Loucy (cell line): ENCODE results near the gene TAF4B.

Experiments
- H2AFZ ChIP-seq: fragments of 200-600 bp; sonication (generic); 2 replicates; pipeline ENCODE4 v1.6.0; 2016; ENCODE audit warnings: antibody characterized with exemption, mild to moderate bottlenecking, low read length, moderate library complexity
- H3F3A ChIP-seq: fragments of 200-600 bp; 2 replicates; pipeline ENCODE4 v1.6.0; 2016; ENCODE audit warnings: antibody characterized with exemption, low read depth, mild to moderate bottlenecking
- H3K27me3 ChIP-seq: fragments of 200-600 bp; sonication (generic); 2 replicates; pipeline ENCODE4 v1.6.1; 2014; ENCODE audit warnings: low read length, mild to moderate bottlenecking; ENCODE audit not compliant: insufficient read depth, poor library complexity, severe bottlenecking
- H3K36me3 ChIP-seq: fragments of 200-600 bp; sonication (generic); 2 replicates; pipeline ENCODE4 v1.6.1; 2016; ENCODE audit warnings: low read length; ENCODE audit not compliant: insufficient read depth
- H3K4me1 ChIP-seq: fragments of 200-600 bp; sonication (generic); 2 replicates; pipeline ENCODE4 v1.5.1; 2014; ENCODE audit warnings: low read length, mild to moderate bottlenecking; ENCODE audit not compliant: insufficient read depth, poor library complexity, severe bottlenecking
- H3K4me2 ChIP-seq: fragments of 200-600 bp; sonication (generic); 2 replicates; pipeline ENCODE4 v1.6.0; 2014; ENCODE audit warnings: antibody characterized with exemption, low read length, low read depth, mild to moderate bottlenecking; ENCODE audit not compliant: poor library complexity, severe bottlenecking
- H3K4me3 ChIP-seq: fragments of 200-600 bp; sonication (generic); 2 replicates; pipeline ENCODE4 v1.5.1; 2014; ENCODE audit warnings: low read length, mild to moderate bottlenecking, mixed read lengths; ENCODE audit not compliant: poor library complexity, severe bottlenecking
- H3K79me2 ChIP-seq: fragments of 200-600 bp; sonication (generic); 2 replicates; pipeline ENCODE4 v1.6.1; 2014; ENCODE audit warnings: low read length; ENCODE audit not compliant: insufficient read depth
- H3K9ac ChIP-seq: fragments of 200-600 bp; sonication (generic); 2 replicates; pipeline ENCODE4 v1.6.0; 2014; ENCODE audit warnings: mild to moderate bottlenecking, low read depth, low read length, moderate library complexity; ENCODE audit not compliant: poor library complexity, severe bottlenecking
- H3K9me2 ChIP-seq: fragments of 200-600 bp; sonication (generic); replicated peaks from 2 replicates; pipeline ENCODE4 v1.6.1; 2016; ENCODE audit warnings: low read depth, low read length, mixed read lengths
- H3K9me3 ChIP-seq: fragments of 200-600 bp; sonication (generic); 2 replicates; pipeline ENCODE4 v1.6.1; 2014; ENCODE audit warnings: mild to moderate bottlenecking, antibody characterized with exemption, low read length, low read depth; ENCODE audit not compliant: insufficient read depth
- H4K20me1 ChIP-seq: fragments of 200-600 bp; sonication (generic); 2 replicates; pipeline ENCODE4 v1.6.0; 2014; ENCODE audit warnings: antibody characterized with exemption, low read length, mild to moderate bottlenecking; ENCODE audit not compliant: insufficient read depth, poor library complexity, severe bottlenecking
- EZH2phosphoT487 ChIP-seq: fragments of 200-600 bp; IDR thresholded peaks from 2 replicates; pipeline ENCODE4 v1.6.1; 2018; ENCODE audit warnings: antibody characterized with exemption, mild to moderate bottlenecking, moderate library complexity, borderline replicate concordance
- TF ChIP-seq, protein P1 (sequence below): fragments of 200-600 bp; sonication (generic); conservative IDR thresholded peaks from 2 replicates; pipeline ENCODE4 v1.5.1; 2014; ENCODE audit warnings: mild to moderate bottlenecking, antibody characterized with exemption, low read length

Gene TAF4B

DNA sequence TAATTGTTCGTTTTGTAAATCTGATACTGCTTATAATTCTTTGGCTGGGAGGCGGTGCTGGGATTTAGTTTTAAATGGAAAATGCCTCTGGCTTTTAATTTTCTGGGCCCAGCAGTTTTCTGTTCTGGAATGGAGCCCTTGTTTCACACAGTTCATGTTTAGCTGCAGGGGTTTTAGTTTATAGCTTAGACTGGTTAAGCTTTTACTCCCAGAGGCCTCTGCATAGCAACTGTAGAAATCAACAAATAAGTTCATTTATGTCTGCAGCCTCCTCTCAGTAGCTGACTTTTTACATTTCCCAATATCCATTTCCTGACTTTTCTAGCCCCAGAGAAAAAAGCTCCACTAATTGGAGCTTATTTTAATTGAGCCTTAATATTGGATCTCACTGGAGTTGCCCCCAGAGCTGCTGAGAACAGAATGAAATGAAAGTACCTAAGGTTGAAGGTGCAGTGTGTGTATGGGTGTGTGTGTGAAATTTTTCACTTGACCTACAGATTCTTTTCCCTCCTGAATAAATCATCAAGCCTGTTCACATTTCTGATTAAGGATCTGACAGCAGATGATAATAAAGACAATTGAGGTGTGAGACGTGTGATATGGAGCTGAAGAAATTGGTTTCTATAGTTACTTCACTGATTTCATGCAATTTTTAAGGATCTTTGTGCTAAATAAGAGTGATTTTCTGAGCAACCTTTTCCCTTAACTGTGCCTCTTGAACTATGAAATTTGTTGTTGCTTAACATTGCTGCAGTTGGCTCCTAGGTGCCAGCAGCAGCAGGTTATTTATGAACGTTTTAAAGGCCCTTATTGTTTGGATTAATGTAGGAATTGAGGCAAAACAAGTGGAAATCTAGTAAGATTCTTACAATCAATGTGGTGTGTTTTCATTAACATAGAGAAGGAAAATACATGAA, 109.6 kb downstream of the TAF4B start:
- no peaks in the 10 kb centered on the region for H3F3A ChIP-seq
- H3K79me2 ChIP-seq: no peaks in the 10 kb centered on the region
- H3K9me2 ChIP-seq: no peaks in the 10 kb centered on the region
- no peak overlapping the region for H2AFZ ChIP-seq
- H3K4me2 ChIP-seq: no peak overlapping the region
- no peaks in the 10 kb centered on the region for H3K9me3 ChIP-seq
- H4K20me1 ChIP-seq: no peaks in the 10 kb centered on the region
- H3K4me1 ChIP-seq: no peaks in the 10 kb centered on the region
- peaks cover 24% of the 10 kb centered on the region; the same call in 1 of the 2 replicates for H3K36me3 ChIP-seq
- TF ChIP-seq, protein P1, sequence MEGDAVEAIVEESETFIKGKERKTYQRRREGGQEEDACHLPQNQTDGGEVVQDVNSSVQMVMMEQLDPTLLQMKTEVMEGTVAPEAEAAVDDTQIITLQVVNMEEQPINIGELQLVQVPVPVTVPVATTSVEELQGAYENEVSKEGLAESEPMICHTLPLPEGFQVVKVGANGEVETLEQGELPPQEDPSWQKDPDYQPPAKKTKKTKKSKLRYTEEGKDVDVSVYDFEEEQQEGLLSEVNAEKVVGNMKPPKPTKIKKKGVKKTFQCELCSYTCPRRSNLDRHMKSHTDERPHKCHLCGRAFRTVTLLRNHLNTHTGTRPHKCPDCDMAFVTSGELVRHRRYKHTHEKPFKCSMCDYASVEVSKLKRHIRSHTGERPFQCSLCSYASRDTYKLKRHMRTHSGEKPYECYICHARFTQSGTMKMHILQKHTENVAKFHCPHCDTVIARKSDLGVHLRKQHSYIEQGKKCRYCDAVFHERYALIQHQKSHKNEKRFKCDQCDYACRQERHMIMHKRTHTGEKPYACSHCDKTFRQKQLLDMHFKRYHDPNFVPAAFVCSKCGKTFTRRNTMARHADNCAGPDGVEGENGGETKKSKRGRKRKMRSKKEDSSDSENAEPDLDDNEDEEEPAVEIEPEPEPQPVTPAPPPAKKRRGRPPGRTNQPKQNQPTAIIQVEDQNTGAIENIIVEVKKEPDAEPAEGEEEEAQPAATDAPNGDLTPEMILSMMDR: no peak
- no peak for TF ChIP-seq EZH2phosphoT487
- H3K4me3 ChIP-seq: no peak overlapping the region
- H3K27me3 ChIP-seq: no peaks in the 10 kb centered on the region
- H3K9ac ChIP-seq: no peak overlapping the region

DNA sequence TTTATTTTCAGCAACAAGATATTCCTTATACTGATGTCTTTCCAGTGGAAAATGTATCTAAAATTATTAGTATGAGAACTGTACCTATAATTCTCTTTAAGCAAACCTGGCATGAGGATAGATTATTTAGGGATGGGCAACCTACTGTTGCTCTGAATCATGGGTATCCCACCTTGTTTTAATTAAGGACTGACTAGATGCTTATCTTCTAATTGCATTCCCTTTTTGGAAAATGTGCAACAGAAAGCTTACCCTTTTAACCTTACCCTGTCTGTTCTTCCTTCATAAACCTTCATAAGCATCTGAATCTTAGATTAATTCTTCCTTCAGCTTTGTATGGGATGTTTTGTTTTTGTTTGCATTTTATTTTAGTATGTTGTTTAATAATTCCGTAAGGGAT, 110.3 kb downstream of the TAF4B start:
- Histone ChIP-seq H3K9me2 (no peaks in the 10 kb centered on the region), H3F3A (no peaks in the 10 kb centered on the region), H4K20me1 (no peaks in the 10 kb centered on the region), H3K4me1 (no peaks in the 10 kb centered on the region), H3K9ac (no peak overlapping the region), H3K36me3 (peaks cover 22% of the 10 kb centered on the region; the same call in 1 of the 2 replicates), H3K9me3 (no peaks in the 10 kb centered on the region), H3K4me3 (no peak overlapping the region), H3K79me2 (no peaks in the 10 kb centered on the region), H3K27me3 (no peaks in the 10 kb centered on the region), H2AFZ (no peak overlapping the region), H3K4me2 (no peak overlapping the region)
- TF ChIP-seq, protein P1: no peak
- no peak for TF ChIP-seq EZH2phosphoT487

DNA sequence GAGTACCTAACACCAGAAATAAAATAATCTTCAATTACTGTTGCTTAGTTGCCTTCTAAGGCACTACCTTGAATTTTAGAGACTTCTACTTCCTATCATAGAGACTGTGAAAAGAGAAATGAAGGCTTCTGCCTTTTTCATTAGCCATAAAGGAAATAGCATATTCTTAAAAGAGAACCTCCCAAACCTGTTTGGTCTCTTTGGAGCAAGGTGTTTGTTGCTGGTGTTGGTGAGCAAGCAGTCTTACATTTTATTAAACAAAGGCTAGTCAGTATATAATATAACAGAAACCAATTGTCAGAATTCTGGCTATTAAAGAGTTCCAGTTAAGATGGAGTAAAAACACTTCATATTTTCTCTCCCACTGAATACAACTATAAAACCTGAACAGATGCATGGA, 116.4 kb downstream of the TAF4B start:
- Histone ChIP-seq H3F3A (no peaks in the 10 kb centered on the region), H3K4me1 (no peaks in the 10 kb centered on the region), H3K4me2 (no peak overlapping the region), H3K27me3 (no peaks in the 10 kb centered on the region), H3K79me2 (no peaks in the 10 kb centered on the region), H3K36me3 (peaks cover 29% of the 10 kb centered on the region), H2AFZ (no peak overlapping the region), H4K20me1 (no peaks in the 10 kb centered on the region), H3K9me3 (peaks cover 18% of the 10 kb centered on the region), H3K9ac (no peak overlapping the region), H3K4me3 (no peak overlapping the region), H3K9me2 (no peaks in the 10 kb centered on the region)
- TF ChIP-seq, protein P1: no peak
- no peak for TF ChIP-seq EZH2phosphoT487
